T-cell (primary cell): ENCODE measurements around the gene HPCA. TPM values are rescaled to one million over a fixed set of nuclear protein-coding genes. Genes with fewer than 3 reads are reported as not detected.

Experiments
- ATAC-seq, 4 experiments: fragments of 200-7000 bp in 3 of 4; fragments of 150-1000 bp in 1 of 4; cut with Tn5 transposase; replicated peaks in 1 of 4; 1 replicate in 3 of 4; 2 replicates in 1 of 4; pipeline ENCODE4 v1.10.0; 2021; ENCODE audit warnings: moderate library complexity in 3 of 4, mild to moderate bottlenecking in 2 of 4, moderate number of reproducible peaks in 1 of 4
- CTCF ChIA-PET, 2 donors: fragments of 300-600 bp; sonication (Branson Sonifier 250); formaldehyde crosslinking; loops; one replicate each; lab custom pipeline; 2022; ENCODE audit warnings: antibody characterized with exemption in 2 of 2; lab: Charles Lee
- POLR2A ChIA-PET, 2 donors: fragments of 300-600 bp; sonication (Branson Sonifier 250); formaldehyde crosslinking; loops; one replicate each; lab custom pipeline; 2022; ENCODE audit warnings: antibody characterized with exemption in 2 of 2; lab: Charles Lee
- DNase-seq, 35 experiments: peaks; one replicate each; pipeline versions ENCODE4 v3.0.0 to v3.0.0-alpha.2; 2013 to 2023
- H3K27ac ChIP-seq: one replicate; pipeline ENCODE4 v1.5.1; 2013; ENCODE audit warnings: low read length
- H3K27me3 ChIP-seq, 2 experiments: replicated peaks in 1 of 2; 1 replicate in 1 of 2; 2 replicates in 1 of 2; pipeline versions ENCODE4 v1.6.1 to v1.7.0; 2013; ENCODE audit warnings: low read length in 1 of 2, mixed read lengths in 1 of 2; ENCODE audit not compliant: control insufficient read depth in 2 of 2, insufficient read depth in 2 of 2; ENCODE audit errors: extremely low read depth in 1 of 2
- H3K36me3 ChIP-seq, 2 donors: 1 replicate in 1 of 2; 2 replicates in 1 of 2; pipeline versions ENCODE4 v1.6.1 to v1.7.0; 2013; ENCODE audit warnings: low read length in 1 of 2; ENCODE audit not compliant: control insufficient read depth in 2 of 2, insufficient read depth in 1 of 2; ENCODE audit errors: extremely low read depth in 1 of 2
- H3K4me1 ChIP-seq, 2 experiments: 1 replicate in 1 of 2; 2 replicates in 1 of 2; pipeline versions ENCODE4 v1.6.1 to v1.7.0; 2013; ENCODE audit warnings: low read length in 2 of 2, mixed read lengths in 1 of 2; ENCODE audit not compliant: insufficient read depth in 2 of 2, control insufficient read depth in 1 of 2; ENCODE audit errors: extremely low read depth in 1 of 2
- H3K4me3 ChIP-seq, 2 donors: 1 replicate in 1 of 2; 2 replicates in 1 of 2; pipeline versions ENCODE4 v1.5.1 to v1.7.0; 2013; ENCODE audit warnings: mild to moderate bottlenecking in 2 of 2, low read length in 1 of 2, moderate library complexity in 1 of 2; ENCODE audit not compliant: control insufficient read depth in 1 of 2; ENCODE audit errors: extremely low read depth in 1 of 2
- H3K9me3 ChIP-seq: 2 replicates; pipeline ENCODE4 v1.7.0; 2013
- H3K27ac Mint-ChIP-seq, 2 donors: one replicate each; pipeline ENCODE4 v1.8.0; 2020 to 2021; ENCODE audit warnings: mild to moderate bottlenecking in 2 of 2, mixed read lengths in 2 of 2
- H3K27me3 Mint-ChIP-seq, 2 donors: one replicate each; pipeline ENCODE4 v1.8.0; 2021 to 2022; ENCODE audit warnings: mixed read lengths in 2 of 2
- H3K36me3 Mint-ChIP-seq: one replicate; pipeline ENCODE4 v1.8.0; 2021; ENCODE audit warnings: mixed read lengths
- H3K4me1 Mint-ChIP-seq, 3 donors: one replicate each; pipeline ENCODE4 v1.8.0; 2020 to 2022; ENCODE audit warnings: mixed read lengths in 3 of 3, mild to moderate bottlenecking in 1 of 3
- H3K4me3 Mint-ChIP-seq, 3 donors: one replicate each; pipeline ENCODE4 v1.8.0; 2020 to 2022; ENCODE audit warnings: mild to moderate bottlenecking in 3 of 3, mixed read lengths in 3 of 3, moderate library complexity in 3 of 3
- H3K9me3 Mint-ChIP-seq, 3 donors: one replicate each; pipeline ENCODE4 v1.8.0; 2020 to 2022; ENCODE audit warnings: mixed read lengths in 3 of 3
- WGBS: methylation state at CpG from one replicate; pipeline ENCODE4 v1.1.5; 2013; ENCODE audit warnings: missing lambda C conversion rate; ENCODE audit not compliant: insufficient coverage; 5-methylcytosine and 5-hydroxymethylcytosine counted together
- total RNA-seq, 35 experiments: library from RNA in 6 of 35; stranded (reverse) in 6 of 35; fragments of 120-200 nt in 1 of 35; gene quantifications; one replicate each; pipeline versions ENCODE4 v1.2.1 to v1.2.4 and lab custom pipeline; 2013 to 2026

Gene HPCA
- total RNA-seq, 5 donors from 2014 or later (not counting 1 experiment from before 2014, with no cell fraction given), result 0.45 to 0.54 TPM; not detected in 3

DNA sequence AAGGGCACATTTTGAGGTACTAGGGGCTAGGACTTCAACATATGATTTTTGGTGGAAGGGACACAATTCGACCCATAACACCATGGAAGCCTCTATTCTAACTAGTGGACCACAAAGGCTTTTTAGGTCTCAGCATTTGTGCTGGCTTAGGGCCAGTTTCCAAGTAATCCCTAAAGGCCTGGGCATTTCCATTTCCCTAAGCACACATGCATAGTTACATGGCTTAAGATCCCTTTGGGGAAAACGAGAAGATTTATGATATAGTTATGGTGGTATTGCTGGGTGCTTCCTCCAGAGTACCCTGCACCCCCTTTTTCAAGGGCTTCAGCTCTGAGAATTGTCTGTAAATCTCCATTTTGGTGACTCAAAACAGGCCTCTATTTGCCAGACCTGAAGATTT lies 43.1 kb downstream of the HPCA start:
- Histone ChIP-seq H3K27ac (no peak overlapping the region), H3K4me1 (peaks cover 0 to 17% of the 10 kb centered on the region in 2 experiments), H3K4me3 (no peak overlapping the region), H3K9me3 (no peaks in the 10 kb centered on the region), H3K27me3 (peaks cover 11 to 24% of the 10 kb centered on the region in 2 experiments), H3K36me3 (no peaks in the 10 kb centered on the region)
- no peaks in the 10 kb centered on the region for H3K36me3 Mint-ChIP-seq
- H3K4me3 Mint-ChIP-seq, result no peak overlapping the region
- CTCF ChIA-PET, result no interaction called here
- H3K27ac Mint-ChIP-seq, result no peak overlapping the region
- H3K27me3 Mint-ChIP-seq, result peaks cover 18 to 27% of the 10 kb centered on the region in 2 donors
- ATAC-seq (no peak), DNase-seq (no peak)
- no peaks in the 10 kb centered on the region for H3K9me3 Mint-ChIP-seq
- POLR2A ChIA-PET, result no interaction called here
- peaks cover 13 to 16% (median 14%) of the 10 kb centered on the region in 3 donors for H3K4me1 Mint-ChIP-seq
- WGBS, result 60% methylated on average over 1 of the region's 2 CpGs

GRCh38 chr1:32931760-32932159 lies 45.5 kb downstream of the HPCA start:
- Mint-ChIP-seq H3K36me3 (peaks cover 9% of the 10 kb centered on the region), H3K4me3 (no peak overlapping the region)

DNA sequence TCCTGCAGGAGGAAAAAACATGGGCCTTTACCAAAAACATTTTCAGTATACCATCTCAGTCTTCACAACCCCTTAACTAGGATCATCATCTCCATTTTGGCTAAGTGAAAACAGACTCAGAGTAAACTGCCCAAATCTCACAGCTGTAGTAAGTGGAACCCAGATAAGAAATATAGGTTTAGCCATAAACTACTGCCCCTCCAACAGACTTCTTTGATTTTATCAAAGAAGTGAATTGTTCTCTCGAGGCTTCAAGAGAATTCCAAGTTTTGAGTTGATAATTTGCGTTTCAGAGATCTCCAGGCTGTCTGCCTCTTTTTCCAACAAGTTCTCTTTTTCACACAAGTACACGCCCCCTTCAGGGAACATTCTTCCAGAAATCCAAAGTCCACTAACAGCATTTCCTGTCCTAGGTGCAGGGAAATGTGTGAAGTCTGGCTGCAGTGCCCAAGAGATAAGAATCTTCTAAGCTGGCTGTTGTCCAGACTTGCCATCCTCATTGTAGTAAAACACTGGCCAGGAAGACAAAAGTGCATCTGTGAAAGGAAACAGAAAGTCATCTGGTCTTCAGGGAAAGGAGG lies 47.5 kb downstream of the HPCA start:
- peaks cover 3 to 30% of the 10 kb centered on the region in 2 donors for H3K36me3 ChIP-seq
- no peaks in the 10 kb centered on the region for H3K27me3 ChIP-seq
- 80% methylated on average over 1 of the region's 3 CpGs for WGBS
- DNase-seq (no peak), ATAC-seq (no peak)
- Mint-ChIP-seq H3K27me3 (no peaks in the 10 kb centered on the region), H3K4me1 (no peaks in the 10 kb centered on the region), H3K9me3 (no peaks in the 10 kb centered on the region), H3K36me3 (peaks cover 25% of the 10 kb centered on the region), H3K4me3 (no peak overlapping the region), H3K27ac (peak overlapping the region in 1 of 2 donors; percentile 5)
- CTCF ChIA-PET, result interaction anchor here (0.6 to 3.2 kb wide), 8 partner anchors 17 to 522 kb away, joined by 3 to 11 read pairs (median 6); no protein-coding TSS in a partner anchor
- no peak overlapping the region for H3K4me3 ChIP-seq
- no peaks in the 10 kb centered on the region for H3K4me1 ChIP-seq
- H3K27ac ChIP-seq, result no peak overlapping the region
- POLR2A ChIA-PET, result no interaction called here
- no peaks in the 10 kb centered on the region for H3K9me3 ChIP-seq

More at GRCh38 chr1:32931760-32932159, 45.5 kb downstream of the HPCA start:
- CTCF ChIA-PET, result interaction anchor here (0.9 to 3.2 kb wide), 7 partner anchors 11 to 155 kb away, joined by 3 to 11 read pairs (median 3); no protein-coding TSS in a partner anchor
- H3K9me3 Mint-ChIP-seq, result no peaks in the 10 kb centered on the region
- no peaks in the 10 kb centered on the region for H3K9me3 ChIP-seq
- H3K4me3 ChIP-seq, result no peak overlapping the region
- no peaks in the 10 kb centered on the region for H3K4me1 Mint-ChIP-seq
- ATAC-seq (no peak), DNase-seq (no peak)
- H3K4me1 ChIP-seq, result no peaks in the 10 kb centered on the region
- WGBS, result 67% methylated on average over 1 of the region's 1 CpG
- peaks cover 2 to 5% of the 10 kb centered on the region in 2 experiments for H3K27me3 ChIP-seq
- no peak overlapping the region for H3K27ac Mint-ChIP-seq
- peaks cover 0 to 7% of the 10 kb centered on the region in 2 donors for H3K27me3 Mint-ChIP-seq
- peaks cover 3 to 10% of the 10 kb centered on the region in 2 donors for H3K36me3 ChIP-seq
- no peak overlapping the region for H3K27ac ChIP-seq
- POLR2A ChIA-PET, result interaction anchor here (0.5 to 0.6 kb wide), 3 partner anchors 156 to 893 kb away, joined by 3 to 11 read pairs (median 4); no protein-coding TSS in a partner anchor

GRCh38 chr1:32934535-32934934 lies 48.2 kb downstream of the HPCA start:
- no peaks in the 10 kb centered on the region for H3K9me3 ChIP-seq
- no peak overlapping the region for H3K4me3 ChIP-seq
- no peaks in the 10 kb centered on the region for H3K9me3 Mint-ChIP-seq
- ATAC-seq, result no peak
- H3K27me3 Mint-ChIP-seq, result no peaks in the 10 kb centered on the region
- H3K27ac ChIP-seq, result no peak overlapping the region
- POLR2A ChIA-PET, result no interaction called here
- no peak for DNase-seq
- H3K27ac Mint-ChIP-seq, result no peak overlapping the region
- H3K36me3 Mint-ChIP-seq, result peaks cover 29% of the 10 kb centered on the region
- CTCF ChIA-PET, result interaction anchor here in 1 of 2 donors (3.2 kb wide), 1 partner anchor 122 kb away, joined by 11 read pairs; no protein-coding TSS in a partner anchor
- H3K36me3 ChIP-seq, result peaks cover 5 to 30% of the 10 kb centered on the region in 2 donors
- no peaks in the 10 kb centered on the region for H3K4me1 Mint-ChIP-seq
- H3K4me1 ChIP-seq, result no peaks in the 10 kb centered on the region
- H3K4me3 Mint-ChIP-seq, result no peak overlapping the region
- 98% methylated on average over 9 of the region's 10 CpGs for WGBS
- no peaks in the 10 kb centered on the region for H3K27me3 ChIP-seq

GRCh38 chr1:32937061-32937460 lies 50.8 kb downstream of the HPCA start:
- CTCF ChIA-PET, result interaction anchor here in 1 of 2 donors (0.6 to 1.0 kb wide), 2 partner anchors 143 to 174 kb away, joined by 3 to 5 read pairs; no protein-coding TSS in a partner anchor
- H3K27ac Mint-ChIP-seq, result peak overlapping the region in 1 of 2 donors; percentile 66

DNA sequence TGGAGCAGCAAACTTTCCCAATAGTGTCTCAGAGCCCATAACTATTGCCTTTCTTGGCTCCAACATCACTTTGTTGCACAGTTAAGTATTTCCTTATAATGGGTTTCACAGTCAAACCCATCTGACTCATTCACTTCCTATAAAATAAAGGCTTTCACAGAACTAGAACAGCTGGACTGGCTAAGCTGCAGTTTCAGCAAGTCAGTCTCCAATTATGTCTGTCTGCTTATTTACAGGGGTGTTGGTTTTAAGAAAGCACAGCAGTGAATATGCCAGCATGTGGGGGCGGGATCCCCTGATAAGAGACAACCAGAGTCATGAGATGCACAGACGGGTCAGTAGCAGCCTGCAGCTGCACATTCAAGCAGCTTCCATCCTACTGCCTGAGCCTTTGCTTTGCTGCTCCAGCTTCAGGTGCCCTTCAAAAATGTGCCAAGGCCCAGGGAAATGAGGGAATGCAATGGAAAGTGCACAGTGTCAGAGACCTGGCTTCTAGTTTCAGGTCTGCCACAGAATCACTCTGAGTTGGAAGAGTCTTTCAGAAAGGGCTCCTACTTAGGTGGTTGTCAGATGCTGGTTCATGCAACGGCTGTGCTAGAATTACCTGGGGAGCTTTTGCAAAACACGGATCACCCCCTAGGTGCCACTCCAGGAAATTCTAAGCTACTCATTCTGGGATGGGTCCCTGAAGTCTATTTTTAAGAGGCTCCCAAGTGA lies 53.5 kb downstream of the HPCA start:
- Histone ChIP-seq H3K27me3 (no peaks in the 10 kb centered on the region), H3K27ac (no peak overlapping the region), H3K4me3 (no peak overlapping the region), H3K4me1 (peaks cover 0 to 5% of the 10 kb centered on the region in 2 experiments), H3K36me3 (peaks cover 16 to 70% of the 10 kb centered on the region in 2 donors), H3K9me3 (no peaks in the 10 kb centered on the region)
- no peak overlapping the region for H3K4me3 Mint-ChIP-seq
- no peak overlapping the region for H3K27ac Mint-ChIP-seq
- ATAC-seq (no peak), DNase-seq (no peak)
- CTCF ChIA-PET, result interaction anchor here in 1 of 2 donors (0.7 kb wide), 1 partner anchor 97 kb away, joined by 3 read pairs; the partner anchor contains the start of gene AK2
- POLR2A ChIA-PET, result no interaction called here
- 92% methylated on average over 3 of the region's 4 CpGs for WGBS
- H3K27me3 Mint-ChIP-seq, result no peaks in the 10 kb centered on the region
- peaks cover 9 to 14% (median 14%) of the 10 kb centered on the region in 3 donors for H3K4me1 Mint-ChIP-seq
- no peaks in the 10 kb centered on the region for H3K9me3 Mint-ChIP-seq
- H3K36me3 Mint-ChIP-seq, result peaks cover 60% of the 10 kb centered on the region

More at GRCh38 chr1:32937061-32937460, 50.8 kb downstream of the HPCA start:
- Histone ChIP-seq H3K4me3 (no peak overlapping the region), H3K36me3 (peaks cover 10 to 48% of the 10 kb centered on the region in 2 donors), H3K9me3 (no peaks in the 10 kb centered on the region), H3K27ac (no peak overlapping the region), H3K4me1 (no peaks in the 10 kb centered on the region), H3K27me3 (no peaks in the 10 kb centered on the region)
- Mint-ChIP-seq H3K36me3 (peaks cover 40% of the 10 kb centered on the region), H3K27me3 (no peaks in the 10 kb centered on the region), H3K4me3 (no peak overlapping the region), H3K4me1 (no peaks in the 10 kb centered on the region), H3K9me3 (no peaks in the 10 kb centered on the region)
- no peak for DNase-seq
- POLR2A ChIA-PET, result no interaction called here
- ATAC-seq, result no peak
- whole genome bisulfite sequencing, result 100% methylated on average over 1 of the region's 4 CpGs
